ENCODE measurements around the gene RGS19.

RGS19 gene

DNA sequence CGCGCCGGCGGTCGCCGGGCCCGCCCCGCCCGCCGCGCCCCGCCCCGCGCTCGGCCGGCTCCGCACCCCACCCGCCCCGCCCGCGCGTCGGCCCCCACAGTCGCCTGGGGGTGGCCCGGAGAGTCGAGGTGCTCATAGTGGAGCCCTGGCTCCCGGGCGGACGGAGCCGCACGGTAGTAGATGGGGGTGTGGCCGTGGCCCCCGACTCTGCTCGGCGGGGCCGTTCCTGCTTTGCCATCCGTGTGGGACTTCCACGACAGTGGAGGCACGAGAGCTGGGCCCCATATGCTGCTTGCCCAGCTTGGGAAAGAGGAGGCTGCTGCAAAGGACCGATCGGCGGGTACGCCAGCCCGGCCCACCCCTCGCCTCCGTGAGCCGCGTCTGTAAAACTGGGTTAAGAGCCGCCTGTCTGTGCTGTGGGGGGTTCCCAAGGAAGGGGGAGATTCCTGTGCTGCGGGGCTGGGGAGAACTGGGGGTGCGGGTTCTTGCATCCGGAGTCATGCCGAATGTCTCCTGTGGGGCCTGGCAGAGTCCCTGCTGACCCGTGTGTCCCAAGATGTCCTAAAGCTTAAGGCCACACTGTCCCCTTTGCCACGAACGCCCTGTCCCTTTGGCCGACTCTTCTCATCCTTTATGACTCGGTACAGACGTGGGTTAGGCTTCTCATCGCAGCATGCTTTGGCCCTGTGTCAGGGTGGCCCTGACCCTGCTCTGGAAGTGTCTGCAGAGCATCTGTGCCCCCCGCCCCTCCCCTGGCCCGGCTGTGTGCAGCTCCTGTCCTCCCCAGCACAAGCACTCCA is 895 bp upstream of the RGS19 start, which contains the start of gene OPRL1:
OPRL1 (plus strand) TSS at position 70 of the 800 bp plus-strand sequence. CDS start 12,639 bp downstream, outside the sequence.
- POLR2A ChIA-PET = interaction anchor here (1.2 to 2.3 kb wide), 2 partner anchors 11 to 14 kb away, joined by 3 to 7 read pairs; no protein-coding TSS in a partner anchor
- TF ChIP-seq, protein P1, sequence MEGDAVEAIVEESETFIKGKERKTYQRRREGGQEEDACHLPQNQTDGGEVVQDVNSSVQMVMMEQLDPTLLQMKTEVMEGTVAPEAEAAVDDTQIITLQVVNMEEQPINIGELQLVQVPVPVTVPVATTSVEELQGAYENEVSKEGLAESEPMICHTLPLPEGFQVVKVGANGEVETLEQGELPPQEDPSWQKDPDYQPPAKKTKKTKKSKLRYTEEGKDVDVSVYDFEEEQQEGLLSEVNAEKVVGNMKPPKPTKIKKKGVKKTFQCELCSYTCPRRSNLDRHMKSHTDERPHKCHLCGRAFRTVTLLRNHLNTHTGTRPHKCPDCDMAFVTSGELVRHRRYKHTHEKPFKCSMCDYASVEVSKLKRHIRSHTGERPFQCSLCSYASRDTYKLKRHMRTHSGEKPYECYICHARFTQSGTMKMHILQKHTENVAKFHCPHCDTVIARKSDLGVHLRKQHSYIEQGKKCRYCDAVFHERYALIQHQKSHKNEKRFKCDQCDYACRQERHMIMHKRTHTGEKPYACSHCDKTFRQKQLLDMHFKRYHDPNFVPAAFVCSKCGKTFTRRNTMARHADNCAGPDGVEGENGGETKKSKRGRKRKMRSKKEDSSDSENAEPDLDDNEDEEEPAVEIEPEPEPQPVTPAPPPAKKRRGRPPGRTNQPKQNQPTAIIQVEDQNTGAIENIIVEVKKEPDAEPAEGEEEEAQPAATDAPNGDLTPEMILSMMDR (IDR thresholded peaks at IDR 0.05; ENCODE audit: insufficient read depth, low read length, missing control alignments) = no peak
- CTCF ChIA-PET = interaction anchor here (0.6 to 8.7 kb wide), 6 partner anchors 11 to 240 kb away, joined by 3 to 51 read pairs (median 4); no protein-coding TSS in a partner anchor

DNA sequence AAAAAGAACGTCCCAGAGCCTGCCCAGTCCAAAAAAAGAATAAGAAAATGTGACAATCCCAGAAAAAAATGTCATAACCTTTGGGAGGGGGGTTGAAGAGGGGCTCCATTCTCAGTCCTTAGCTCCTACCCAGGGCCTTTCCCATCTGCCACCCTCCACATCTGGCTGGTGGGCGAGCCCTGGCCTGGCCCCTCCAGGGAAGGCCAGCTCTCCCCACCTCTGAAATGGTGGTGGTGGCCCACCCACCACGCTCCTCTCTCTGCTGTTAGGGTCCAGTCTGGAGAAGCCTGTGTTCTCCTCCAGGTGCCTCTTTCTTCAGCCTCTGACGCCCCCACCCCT is 415 bp downstream of the RGS19 start:
- TF ChIP-seq, protein P1 (IDR thresholded peaks at IDR 0.05; ENCODE audit: insufficient read depth, low read length, missing control alignments) = no peak
- CTCF ChIA-PET = interaction anchor here (0.7 to 8.7 kb wide), 5 partner anchors 9 to 42 kb away, joined by 3 to 51 read pairs (median 5); no protein-coding TSS in a partner anchor
- POLR2A ChIA-PET = interaction anchor here (1.2 to 2.3 kb wide), 2 partner anchors 10 to 13 kb away, joined by 3 to 7 read pairs; no protein-coding TSS in a partner anchor
- DNase-seq (ENCODE audit: low read depth, low spot score) = no peak
- H3K4me3 ChIP-seq (ENCODE audit: low read depth, low read length) = peak overlapping the region; percentile 67

More for the DNA sequence above, 895 bp upstream of the RGS19 start, which contains the start of gene OPRL1:
- no peak for DNase-seq (ENCODE audit: low read depth, low spot score)
- peak within 1 kb of the TSS; percentile 67 for H3K4me3 ChIP-seq (ENCODE audit: low read depth, low read length)

DNA sequence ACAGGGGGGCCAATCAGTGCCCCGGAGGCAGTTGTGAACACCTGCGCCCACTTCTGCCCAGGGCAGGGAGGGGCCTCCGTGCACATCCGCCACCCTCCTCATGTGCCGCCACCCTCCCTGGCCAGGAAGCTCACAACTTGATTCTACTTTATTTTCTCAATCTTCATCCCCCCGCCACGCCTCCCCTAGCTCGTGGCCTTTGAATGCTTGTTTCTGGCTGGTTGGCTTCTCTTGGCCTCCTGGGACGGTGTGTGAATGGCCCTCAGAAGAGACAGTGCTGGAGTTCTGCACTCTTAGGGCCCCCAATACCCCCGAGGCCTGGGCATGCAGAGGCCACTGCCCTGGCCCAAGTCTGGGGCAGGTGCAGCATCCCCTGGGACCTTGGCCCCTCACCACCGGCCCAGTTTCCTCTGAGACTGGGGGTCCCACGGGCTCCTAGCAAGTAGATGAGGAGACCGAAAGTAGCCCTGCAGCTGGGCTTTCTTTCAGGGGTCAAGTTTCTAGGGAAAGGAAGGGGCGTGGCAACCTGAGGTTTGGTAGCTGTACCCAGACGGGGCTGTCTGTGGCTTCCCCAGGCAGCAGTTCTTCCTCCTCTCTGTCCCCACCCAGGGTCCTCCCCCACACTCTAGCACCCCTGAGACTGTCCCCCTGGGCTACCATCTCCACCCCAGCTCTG is 1.3 kb downstream of the RGS19 start:
- ChIA-PET POLR2A (interaction anchor here (1.0 to 2.3 kb wide), 2 partner anchors 9 to 15 kb away, joined by 3 to 7 read pairs; partner anchors contain the start of gene TCEA2), CTCF (interaction anchor here (0.9 to 8.7 kb wide), 3 partner anchors 8 to 540 kb away, joined by 3 to 51 read pairs (median 3); no protein-coding TSS in a partner anchor)
- no peak for DNase-seq (ENCODE audit: low read depth, low spot score)
- H3K4me3 ChIP-seq (ENCODE audit: low read depth, low read length) = peak overlapping the region; percentile 67
- TF ChIP-seq, protein P1 (IDR thresholded peaks at IDR 0.05; ENCODE audit: insufficient read depth, low read length, missing control alignments) = no peak

DNA sequence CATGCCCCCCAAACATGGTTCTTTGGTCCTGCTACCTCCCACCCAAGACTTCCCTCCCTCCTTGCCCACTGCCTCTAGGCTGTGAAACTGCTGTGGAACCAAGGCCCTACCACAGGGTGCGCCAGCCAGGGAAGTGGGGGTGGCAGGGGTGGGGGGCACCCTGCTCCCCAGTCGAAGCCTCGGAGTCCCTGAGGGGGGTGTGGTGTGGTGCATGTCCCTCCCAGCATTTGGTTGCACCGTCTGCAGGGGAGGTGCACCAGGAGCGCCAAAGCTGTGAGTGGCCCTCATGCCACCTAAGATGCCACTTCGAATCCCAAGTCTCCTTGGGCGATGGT is 1.8 kb downstream of the RGS19 start:
- CTCF ChIA-PET = interaction anchor here (1.0 to 8.7 kb wide), 2 partner anchors 8 to 44 kb away, joined by 3 to 51 read pairs; no protein-coding TSS in a partner anchor
- POLR2A ChIA-PET = interaction anchor here (1.0 kb wide), 1 partner anchor 15 kb away, joined by 3 read pairs; the partner anchor contains the start of gene TCEA2
- TF ChIP-seq, protein P1 (IDR thresholded peaks at IDR 0.05; ENCODE audit: insufficient read depth, low read length, missing control alignments) = no peak

DNA sequence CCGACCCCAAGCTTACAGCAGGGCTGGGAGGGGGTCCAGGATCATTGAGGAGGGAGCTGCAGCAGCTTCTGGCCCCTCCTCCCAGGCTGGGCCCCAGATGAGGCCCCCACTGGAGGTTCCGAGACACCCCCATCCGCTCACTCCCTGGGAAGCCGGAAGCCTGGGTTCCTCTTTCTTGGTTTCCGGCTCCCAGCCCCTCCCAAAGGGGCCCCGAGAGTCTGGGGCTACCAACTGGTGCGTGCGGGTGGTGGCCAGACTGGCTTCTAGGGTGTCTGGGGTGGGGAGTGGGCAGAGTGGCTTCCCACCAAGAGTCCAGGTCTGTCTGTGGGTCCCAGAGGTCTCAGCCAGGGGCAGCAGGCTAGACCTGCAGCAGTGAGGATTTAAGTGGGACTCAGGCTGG is 2.2 kb downstream of the RGS19 start:
- H3K4me3 ChIP-seq (ENCODE audit: low read depth, low read length) = no peak overlapping the region
- CTCF ChIA-PET = interaction anchor here (0.9 kb wide), 1 partner anchor 39 kb away, joined by 3 read pairs; no protein-coding TSS in a partner anchor
- POLR2A ChIA-PET = no interaction called here
- TF ChIP-seq, protein P1 (IDR thresholded peaks at IDR 0.05; ENCODE audit: insufficient read depth, low read length, missing control alignments) = no peak
- no peak for DNase-seq (ENCODE audit: low read depth, low spot score)

More for the DNA sequence above, 1.8 kb downstream of the RGS19 start:
- no peak overlapping the region for H3K4me3 ChIP-seq (ENCODE audit: low read depth, low read length)
- no peak for DNase-seq (ENCODE audit: low read depth, low spot score)

All from AG04449 (cell line).